ENCODE measurements around the gene FRMPD4.
"Not testable (repeated sequence)": the region's sequence is repeated elsewhere in the genome, so short reads cannot be mapped to it uniquely, and the experiment has no call there.

Gene FRMPD4

GRCh38 chrX:12153317-12153716, 15.0 kb downstream of the FRMPD4 start:
- H3K4me3 ChIP-seq (ENCODE audit: control insufficient read depth, low read depth, low read length), result no peak overlapping the region
- no peak for DNase-seq (ENCODE audit: low read depth)
- no peak for TF ChIP-seq CTCF (IDR thresholded peaks at IDR 0.05; ENCODE audit: control insufficient read depth, insufficient read depth, low read depth, low read length, missing control alignments)

- no peak for DNase-seq (ENCODE audit: low read depth)
- no peak overlapping the region for H3K4me3 ChIP-seq (ENCODE audit: control insufficient read depth, low read depth, low read length)
- no peak for TF ChIP-seq CTCF (IDR thresholded peaks at IDR 0.05; ENCODE audit: control insufficient read depth, insufficient read depth, low read depth, low read length, missing control alignments)
Observed at GRCh38 chrX:12153741-12154140, 15.5 kb downstream of the FRMPD4 start.

GRCh38 chrX:12159799-12160198, 21.5 kb downstream of the FRMPD4 start:
- no peak overlapping the region for H3K4me3 ChIP-seq (ENCODE audit: control insufficient read depth, low read depth, low read length)
- no peak for TF ChIP-seq CTCF (IDR thresholded peaks at IDR 0.05; ENCODE audit: control insufficient read depth, insufficient read depth, low read depth, low read length, missing control alignments)
- DNase-seq (ENCODE audit: low read depth), result no peak

- H3K4me3 ChIP-seq (ENCODE audit: control insufficient read depth, low read depth, low read length), result no peak overlapping the region
- TF ChIP-seq CTCF (IDR thresholded peaks at IDR 0.05; ENCODE audit: control insufficient read depth, insufficient read depth, low read depth, low read length, missing control alignments), result no peak
- no peak for DNase-seq (ENCODE audit: low read depth)
Observed at GRCh38 chrX:12162420-12162819, 24.1 kb downstream of the FRMPD4 start.

- not testable (repeated sequence) for H3K4me3 ChIP-seq (ENCODE audit: control insufficient read depth, low read depth, low read length); DNase-seq (ENCODE audit: low read depth)
Observed at GRCh38 chrX:12164180-12164579, 25.9 kb downstream of the FRMPD4 start.

- TF ChIP-seq CTCF (IDR thresholded peaks at IDR 0.05; ENCODE audit: control insufficient read depth, insufficient read depth, low read depth, low read length, missing control alignments), result no peak
- no peak for DNase-seq (ENCODE audit: low read depth)
- no peak overlapping the region for H3K4me3 ChIP-seq (ENCODE audit: control insufficient read depth, low read depth, low read length)
Observed at GRCh38 chrX:12170755-12171154, 32.5 kb downstream of the FRMPD4 start.

- no peak overlapping the region for H3K4me3 ChIP-seq (ENCODE audit: control insufficient read depth, low read depth, low read length)
- TF ChIP-seq CTCF (IDR thresholded peaks at IDR 0.05; ENCODE audit: control insufficient read depth, insufficient read depth, low read depth, low read length, missing control alignments), result no peak
- no peak for DNase-seq (ENCODE audit: low read depth)
Observed at GRCh38 chrX:12174358-12174757, 36.1 kb downstream of the FRMPD4 start.
